Stimulated activated CD8-positive, alpha-beta memory T cell treated with anti-CD3 and anti-CD28 coated beads, Interleukin-7, amount 100 ng/mL, for 4 hours (primary cell): ENCODE data around the gene FSTL3.
A peak's percentile ranks its signal among the peaks of the same experiment; 100 is the strongest.
"Not testable (repeated sequence)": the region's sequence is repeated elsewhere in the genome, so short reads cannot be mapped to it uniquely, and the experiment has no call there.

Source experiments
- DNase-seq, 2 donors: peaks; one replicate each; pipeline ENCODE4 v3.0.0-alpha.2; 2020; ENCODE audit warnings: low read depth in 2 of 2

Gene FSTL3

DNA sequence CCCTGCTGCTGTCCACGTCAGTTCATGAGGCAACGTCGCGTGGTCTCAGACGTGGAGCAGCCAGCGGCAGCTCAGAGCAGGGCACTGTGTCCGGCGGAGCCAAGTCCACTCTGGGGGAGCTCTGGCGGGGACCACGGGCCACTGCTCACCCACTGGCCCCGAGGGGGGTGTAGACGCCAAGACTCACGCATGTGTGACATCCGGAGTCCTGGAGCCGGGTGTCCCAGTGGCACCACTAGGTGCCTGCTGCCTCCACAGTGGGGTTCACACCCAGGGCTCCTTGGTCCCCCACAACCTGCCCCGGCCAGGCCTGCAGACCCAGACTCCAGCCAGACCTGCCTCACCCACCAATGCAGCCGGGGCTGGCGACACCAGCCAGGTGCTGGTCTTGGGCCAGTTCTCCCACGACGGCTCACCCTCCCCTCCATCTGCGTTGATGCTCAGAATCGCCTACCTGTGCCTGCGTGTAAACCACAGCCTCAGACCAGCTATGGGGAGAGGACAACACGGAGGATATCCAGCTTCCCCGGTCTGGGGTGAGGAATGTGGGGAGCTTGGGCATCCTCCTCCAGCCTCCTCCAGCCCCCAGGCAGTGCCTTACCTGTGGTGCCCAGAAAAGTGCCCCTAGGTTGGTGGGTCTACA is 6.6 kb downstream of the FSTL3 start:
- no peak for DNase-seq

DNA sequence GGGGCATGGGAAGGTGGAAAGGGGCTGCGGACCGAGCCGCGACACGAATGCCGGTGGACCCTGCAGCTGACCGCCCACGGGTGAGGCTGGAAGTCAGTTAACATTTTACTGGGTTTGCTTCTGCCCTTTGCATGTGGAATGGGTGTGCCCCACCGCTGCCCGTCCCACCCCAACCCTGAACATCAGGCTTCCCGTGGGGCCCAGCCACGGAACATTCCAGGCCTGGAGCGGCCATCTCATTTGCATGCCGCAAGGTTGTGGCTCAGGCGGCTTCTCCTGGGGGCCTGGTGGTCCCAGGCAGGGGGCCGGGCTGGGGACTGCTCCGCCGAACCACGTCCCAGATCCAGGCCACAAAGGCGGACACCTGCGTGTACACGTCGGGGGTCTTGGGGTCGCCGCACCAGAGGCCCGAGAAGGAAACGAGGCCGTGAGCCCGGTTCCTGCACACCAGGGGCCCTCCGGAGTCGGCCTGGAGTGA is 9.3 kb downstream of the FSTL3 start:
- DNase-seq: no peak

DNA sequence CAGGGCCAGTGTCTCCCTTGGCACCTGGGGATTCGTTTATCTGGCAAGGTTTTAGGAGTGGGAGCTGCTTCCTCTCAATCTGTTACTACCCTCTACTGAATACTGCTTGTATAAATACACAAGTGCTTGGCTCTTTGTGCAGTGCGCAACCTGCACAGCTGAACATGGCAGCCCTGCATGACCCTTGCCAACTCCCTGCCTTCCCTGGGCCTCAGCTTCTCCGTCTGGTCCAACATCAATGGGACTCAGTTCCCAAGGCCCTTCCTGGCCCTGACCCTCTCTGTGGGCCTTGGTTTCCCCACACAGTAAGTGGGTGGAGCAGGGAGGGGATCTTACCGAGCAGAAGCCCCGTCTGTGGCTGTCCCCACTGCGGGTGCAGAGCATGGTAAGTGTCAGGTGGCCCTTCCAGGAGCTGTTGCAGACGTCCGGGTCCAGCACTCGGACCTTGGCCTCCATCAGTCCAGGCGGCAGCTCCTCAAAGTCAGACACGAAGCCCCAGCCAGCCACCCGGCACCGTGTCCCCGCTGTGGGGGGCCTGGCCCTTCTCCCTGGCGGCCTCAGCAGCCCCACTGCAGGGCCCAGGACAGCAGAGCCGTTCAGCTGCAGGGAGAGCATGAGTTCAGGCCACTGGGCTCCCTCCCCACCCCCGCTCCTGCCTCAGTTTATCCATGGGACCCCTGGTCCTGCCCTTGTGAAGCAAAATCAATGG is 10.6 kb downstream of the FSTL3 start:
- no peak for DNase-seq

DNA sequence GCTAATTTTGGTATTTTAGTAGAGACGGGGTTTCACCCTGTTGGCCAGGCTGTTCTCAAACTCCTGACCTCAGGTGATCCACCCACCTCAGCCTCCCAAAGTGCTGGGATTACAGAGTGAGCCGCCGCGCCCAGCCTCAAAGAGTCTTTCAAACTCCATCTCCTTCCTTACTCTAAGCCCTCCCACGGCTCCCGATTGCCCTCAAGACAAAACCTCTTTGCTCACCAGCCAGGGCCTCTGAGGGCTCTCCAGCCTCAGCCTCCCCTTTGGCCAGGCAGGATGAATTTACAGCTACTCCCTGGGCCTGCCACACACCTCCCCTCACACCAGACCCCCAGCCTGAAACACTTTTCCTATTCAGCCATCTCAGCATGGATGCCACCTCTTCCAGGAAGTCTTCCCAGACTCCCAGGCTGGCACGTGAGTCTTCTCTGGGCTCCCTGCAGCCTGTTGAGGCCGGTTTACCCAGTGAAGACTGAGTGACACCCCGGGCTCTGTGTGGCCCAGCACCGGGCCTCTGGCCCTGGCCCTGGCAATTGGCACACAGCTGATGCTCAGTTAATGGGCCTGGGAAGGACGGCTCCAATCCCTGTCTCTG is 11.5 kb downstream of the FSTL3 start:
- DNase-seq: no peak

DNA sequence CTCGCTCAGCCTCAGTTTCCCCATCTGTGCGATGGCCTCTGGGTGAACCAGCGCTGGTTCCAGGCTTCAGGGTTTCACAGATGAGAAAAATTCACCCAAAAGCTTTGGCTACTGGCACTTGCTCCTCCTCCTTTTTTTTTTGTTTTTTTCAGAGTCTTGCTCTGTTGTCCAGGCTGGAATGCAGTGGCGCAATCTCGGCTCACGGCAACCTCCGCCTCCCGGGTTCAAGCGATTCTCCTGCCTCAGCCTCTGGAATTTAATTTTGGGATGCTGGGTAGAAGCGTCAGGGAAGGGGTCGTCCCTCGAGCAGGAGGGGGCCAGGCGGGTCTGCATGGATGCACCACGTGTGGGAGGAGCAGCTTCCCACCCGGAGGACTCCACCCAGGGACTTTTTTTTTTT is 12.0 kb downstream of the FSTL3 start:
- DNase-seq: no peak

DNA sequence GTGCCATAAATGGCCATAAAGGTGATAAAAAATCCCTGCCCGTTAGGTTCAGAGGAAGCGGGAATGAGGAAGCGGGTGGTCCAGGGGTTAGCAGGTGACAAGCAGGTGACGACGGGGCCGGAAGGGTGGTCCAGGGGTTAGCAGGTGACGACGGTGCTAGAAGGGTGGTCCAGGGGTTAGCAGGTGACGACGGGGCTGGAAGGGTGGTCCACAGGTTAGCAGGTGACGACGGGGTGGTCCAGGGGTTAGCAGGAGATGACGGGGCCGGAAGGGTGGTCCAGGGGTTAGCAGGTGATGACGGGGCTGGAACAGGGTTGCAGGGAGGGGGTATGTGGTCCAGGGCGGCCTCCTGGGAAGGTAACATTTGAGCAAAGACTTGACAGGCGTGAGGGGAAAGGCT is 12.8 kb downstream of the FSTL3 start:
- no peak for DNase-seq

DNA sequence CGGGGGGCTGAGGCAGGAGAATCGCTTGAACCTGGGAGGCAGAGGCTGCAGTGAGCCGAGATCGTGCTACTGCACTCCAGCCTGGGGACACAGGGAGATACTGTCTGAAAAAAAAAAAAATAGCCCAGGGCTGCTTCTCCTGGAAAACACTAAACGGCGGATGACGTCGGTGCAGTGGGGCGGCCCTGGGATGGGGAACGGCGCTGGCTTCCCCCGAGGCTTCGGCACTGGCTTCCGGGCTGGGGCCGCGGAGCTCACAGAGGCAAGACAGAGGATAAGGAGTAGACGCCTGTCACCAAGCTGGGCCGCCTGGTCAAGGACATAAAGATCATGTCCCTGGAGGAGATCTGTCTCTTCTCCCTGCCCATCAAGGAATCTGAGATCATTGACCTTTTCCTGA is 14.0 kb downstream of the FSTL3 start:
- no peak for DNase-seq

DNA sequence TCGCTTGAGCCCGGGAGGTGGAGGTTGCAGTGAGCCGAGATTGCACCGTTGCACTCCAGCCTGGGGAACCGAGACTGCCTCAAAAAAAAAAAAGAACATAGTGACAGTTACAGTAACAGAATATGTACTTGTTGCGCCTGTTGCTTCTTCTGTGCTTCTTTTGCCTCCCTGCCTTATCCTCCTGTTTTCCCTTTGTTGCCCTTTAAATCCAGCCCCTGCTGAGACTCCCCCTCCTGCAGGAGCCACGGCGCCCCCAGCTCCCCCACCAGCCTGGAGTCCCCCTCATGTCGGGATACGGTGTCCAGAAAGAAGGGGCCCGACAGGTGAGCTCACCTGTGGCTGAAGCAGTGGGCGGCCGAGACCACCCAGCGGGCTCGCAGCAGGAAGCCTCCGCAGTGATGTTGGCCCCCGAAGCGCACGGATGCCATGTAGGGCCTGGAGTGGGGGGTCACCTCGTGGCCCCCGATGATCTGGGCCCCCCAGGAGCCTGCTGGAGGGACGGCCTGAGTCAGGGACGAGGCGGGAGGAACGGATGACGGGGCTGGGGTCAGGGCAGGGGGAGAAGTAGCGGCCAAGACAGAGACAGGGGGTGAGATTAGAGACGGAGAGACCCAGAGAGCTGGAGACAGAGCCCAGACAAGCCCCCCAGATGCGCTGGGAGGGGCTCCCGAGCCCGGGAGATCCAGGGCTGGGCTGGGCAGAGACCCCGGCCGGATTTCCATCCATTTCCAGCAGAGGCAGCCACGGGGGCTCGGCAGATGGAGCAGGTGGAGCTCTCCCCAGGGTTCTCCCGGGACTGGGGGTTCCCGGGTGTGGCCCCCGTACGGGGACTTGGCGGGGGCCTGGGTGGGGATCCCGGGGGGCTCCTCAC is 18.5 kb downstream of the FSTL3 start:
- no peak for DNase-seq

DNA sequence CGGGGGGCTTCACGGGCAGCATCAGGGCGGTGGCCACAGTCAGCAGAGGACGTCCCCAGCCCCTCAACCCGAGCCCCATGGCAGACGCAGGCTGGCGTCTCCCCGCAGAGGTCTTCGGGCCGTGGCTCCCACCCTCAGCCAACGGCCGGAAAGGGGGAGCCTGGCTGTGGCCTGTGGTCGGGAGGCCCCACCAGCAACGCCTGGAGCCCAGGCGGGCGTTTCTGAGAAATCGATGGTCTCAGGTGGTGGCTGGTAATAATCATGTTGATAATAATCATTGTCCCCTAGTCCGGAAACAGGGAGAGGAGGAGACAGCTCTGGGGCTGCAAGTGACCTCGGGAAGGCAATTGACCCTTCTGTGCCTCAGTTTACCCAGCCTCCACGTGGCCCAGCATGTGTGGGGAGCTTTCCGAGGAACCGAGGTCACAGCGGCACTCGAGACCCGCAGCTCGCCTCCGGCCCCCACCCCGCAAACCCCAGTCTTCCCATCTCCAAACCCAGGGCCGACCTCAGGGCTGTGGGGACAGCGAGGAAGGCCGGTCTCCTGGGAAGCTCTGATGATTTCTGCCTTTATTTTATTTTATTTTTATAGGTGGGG is 19.3 kb downstream of the FSTL3 start, which contains the start of gene PRSS57:
Gene PRSS57, minus strand, starts transcription at position 101 of the 598 bp plus-strand sequence. Its CDS starts 22 bp downstream, at position 79.
- no peak for DNase-seq

DNA sequence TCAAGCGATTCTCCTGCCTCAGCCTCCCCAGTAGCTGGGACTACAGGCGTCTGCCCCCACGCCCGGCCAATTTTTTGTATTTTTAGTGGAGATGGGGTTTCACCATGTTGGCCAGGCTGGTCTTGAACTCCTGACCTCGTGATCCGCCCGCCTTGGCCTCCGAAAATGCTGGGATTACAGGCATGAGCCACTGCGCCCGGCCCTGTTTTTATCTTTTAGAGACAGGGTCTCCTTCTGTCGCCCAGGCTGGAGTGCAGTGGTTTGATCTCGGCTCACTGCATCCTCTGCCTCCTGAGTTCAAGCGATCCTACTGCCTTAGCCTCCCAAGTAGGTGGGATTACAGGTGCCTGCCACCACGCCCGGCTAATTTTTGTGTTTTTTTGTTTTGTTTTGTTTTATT is 22.3 kb downstream of the FSTL3 start:
- DNase-seq: not testable (repeated sequence)

DNA sequence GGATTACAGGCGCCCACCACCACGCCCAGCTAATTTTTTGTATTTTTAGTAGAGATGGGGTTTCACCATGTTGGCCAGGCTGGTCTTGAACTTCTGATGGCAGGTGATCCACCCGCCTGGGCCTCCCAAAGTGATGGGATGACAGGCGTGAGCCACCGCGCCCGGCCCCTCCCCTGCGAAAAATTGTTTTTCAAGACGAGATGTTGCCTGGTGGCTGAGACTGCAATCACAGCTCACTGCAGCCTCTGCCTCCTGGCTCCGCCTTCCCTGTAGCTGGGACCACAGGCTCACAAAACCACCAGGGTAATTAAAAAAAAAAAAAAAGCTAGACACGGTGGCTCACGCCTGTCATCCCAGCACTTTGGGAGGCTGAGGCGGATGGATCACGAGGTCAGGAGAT is 23.7 kb downstream of the FSTL3 start:
- DNase-seq: not testable (repeated sequence)

DNA sequence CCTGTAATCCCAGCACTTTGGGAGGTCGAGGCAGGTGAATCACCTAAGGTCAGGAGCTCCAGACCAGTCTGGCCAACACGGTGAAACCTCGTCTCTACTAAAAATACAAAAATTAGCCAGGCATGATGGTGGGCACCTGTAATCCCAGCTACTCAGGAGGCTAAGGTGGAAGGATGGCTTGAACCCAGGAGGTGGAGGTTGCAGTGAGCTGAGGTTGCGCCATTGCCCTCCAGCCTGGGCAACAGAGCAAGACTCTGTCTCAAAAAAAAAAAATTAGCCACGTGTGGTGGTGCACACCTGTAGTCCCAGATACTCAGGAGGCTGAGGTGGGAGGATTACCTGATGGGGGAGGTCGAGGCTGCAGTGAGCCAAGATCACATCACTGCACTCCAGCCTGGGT is 26.7 kb downstream of the FSTL3 start:
- not testable (repeated sequence) for DNase-seq

DNA sequence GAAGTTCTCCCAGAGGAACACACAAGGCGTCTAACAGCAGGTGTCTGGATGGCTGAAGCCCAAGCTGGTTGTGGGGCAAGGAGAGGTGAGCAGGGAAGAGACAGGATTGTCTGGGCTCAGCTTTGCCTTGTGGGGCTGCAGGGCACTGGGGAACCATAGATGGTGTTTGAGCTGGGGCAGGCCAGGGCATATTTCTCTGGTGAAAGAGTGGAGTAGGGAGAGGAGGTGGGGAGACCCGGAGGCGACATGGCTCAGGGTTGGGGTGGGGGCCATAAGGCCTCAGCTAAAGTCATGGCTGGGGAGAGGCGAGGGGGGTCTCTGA is 27.1 kb downstream of the FSTL3 start:
- DNase-seq: no peak

DNA sequence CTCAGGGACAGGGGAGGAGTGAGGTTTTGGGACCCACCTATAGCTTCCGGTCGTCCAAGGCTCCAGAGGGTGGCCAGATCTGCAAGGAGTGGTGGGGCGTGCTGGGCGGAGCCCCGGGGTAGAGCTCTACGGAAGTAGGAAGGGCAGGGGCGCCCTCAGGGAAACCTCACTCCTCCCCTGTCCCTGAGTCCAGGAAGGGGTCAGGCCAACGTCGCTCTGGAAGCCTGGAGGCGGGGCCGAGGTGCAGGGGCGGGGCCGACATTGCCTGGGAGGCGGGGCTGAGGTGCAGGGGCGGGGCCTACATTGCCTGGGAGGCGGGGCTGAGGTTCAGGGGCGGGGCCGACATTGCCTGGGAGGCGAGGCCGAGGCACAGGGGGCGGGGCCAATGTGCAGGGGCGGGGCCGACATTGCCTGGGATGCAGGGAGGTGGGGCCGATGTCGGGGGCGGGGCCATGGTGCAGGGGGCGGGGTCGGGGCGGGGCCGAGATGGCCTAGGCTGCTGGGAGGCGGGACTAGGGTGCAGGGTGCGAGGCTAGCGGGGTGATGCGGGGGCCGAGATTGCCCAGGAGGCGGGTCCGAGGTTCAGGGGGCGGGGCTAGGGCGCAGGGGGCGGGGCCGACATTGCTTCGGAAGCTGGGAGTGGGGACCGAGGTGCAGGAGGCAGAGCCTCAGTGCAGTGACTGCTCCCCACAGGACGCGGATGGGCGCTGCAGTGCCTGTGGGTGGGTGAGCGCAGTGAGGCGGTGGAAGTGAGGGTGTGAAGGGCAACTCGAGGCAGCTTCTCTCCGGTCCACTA is 27.7 kb downstream of the FSTL3 start:
- peak; percentile 38 to 45 for DNase-seq

DNA sequence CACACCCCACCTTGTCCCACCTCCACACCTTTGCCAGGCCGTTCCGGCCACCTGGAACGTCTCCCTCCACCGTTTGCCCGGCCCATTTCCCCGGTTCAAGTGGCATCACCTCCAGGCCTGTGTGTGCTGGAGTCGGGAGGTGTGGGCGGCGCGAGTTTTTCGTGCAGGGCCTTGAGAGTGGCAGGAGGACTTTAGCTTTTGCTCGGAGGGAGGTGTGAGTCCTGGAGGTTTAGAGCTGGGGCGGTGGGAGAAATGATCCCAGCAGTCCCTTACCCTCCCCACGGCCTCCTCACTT is 28.2 kb downstream of the FSTL3 start:
- no peak for DNase-seq

DNA sequence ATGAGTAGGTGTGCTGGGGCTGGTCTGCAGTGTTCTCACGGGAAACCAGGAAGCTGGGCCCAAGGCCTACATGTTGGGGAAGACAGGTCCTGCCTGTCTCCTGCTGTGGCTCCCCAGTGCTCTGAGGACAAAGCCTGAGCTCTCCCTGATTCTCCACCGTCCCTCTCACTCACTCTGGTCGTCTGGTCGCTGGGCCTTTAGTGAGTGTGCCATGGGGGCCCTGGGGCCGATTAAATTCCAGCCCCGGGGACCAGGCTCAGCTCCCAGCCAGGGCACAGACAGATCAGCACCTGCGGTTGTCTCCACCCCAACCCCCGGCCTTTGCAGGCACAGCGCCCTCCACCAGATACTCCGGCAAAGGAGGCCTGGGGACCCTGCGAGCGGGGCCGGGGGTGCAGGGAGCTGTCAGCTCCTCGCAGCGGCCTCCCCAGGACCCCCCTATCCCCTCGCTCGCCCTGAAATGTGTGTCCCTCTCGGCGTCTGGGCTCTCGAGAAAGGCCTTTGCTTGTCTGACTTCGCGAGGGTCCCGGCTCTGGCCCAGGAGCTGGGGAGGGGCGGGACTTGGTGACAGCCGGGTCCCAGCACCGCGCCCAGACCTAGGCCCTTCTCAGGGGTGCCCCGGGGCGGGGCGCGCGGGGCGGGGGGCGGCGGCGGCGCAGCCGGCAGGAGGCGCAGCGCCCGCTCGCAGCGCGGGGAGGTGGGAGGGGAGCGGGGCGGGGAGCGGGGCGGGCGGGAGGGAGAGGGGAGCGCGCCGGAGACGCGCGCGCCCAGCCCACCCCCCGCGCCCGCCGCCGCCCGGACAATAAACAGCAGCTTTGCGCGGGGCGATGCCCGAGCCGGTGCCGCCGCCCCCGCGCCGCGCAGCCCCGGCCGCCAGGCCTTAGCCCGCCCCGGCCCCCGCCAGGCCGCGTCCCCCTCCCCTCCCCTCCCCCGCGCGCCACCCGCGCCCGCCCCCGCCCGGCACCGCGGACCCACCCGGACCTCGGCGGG is 32.3 kb downstream of the FSTL3 start, which contains the start of gene PALM:
Gene PALM, plus strand, starts transcription at position 782 of the 990 bp plus-strand sequence. CDS start 212 bp downstream, outside the sequence.
- DNase-seq: no peak

DNA sequence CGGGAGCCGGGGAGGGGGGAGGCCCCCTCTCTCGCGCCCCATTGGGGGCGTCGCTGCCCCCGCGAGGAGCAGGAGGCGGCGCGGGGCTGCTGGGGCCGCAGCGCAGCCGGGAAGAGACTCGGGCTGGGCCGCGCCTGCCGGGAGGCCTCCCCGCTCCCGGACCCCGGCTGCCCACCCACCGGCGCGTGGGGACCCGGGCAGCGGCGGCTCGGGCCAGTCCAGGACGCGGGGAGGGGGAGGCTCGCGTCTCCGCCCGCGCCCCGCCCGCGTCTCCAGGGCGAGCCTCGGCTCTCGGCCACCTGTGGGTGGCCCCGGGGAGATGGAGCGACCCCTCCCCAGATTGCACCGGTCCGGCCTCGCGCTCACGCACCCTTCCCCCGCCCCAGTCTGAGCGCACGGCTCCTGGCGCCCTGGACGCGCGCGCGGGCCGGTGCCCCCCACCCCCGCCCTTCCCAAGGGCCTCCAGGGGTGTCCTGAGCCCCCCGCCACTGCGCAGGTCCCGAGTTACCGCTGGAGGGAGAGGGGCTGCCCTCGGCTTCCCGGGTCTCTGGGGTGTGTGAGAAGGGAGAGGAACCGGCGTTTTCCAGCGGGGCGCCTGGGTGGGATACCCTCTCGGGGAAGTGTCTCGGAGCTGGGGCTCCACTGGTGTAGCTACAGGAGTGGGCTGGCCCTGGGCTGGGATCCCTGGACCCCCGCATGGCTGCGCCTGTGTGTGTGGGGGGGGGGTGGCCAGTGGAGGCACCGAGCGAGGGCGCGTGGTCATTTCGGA is 33.2 kb downstream of the FSTL3 start:
- no peak for DNase-seq

DNA sequence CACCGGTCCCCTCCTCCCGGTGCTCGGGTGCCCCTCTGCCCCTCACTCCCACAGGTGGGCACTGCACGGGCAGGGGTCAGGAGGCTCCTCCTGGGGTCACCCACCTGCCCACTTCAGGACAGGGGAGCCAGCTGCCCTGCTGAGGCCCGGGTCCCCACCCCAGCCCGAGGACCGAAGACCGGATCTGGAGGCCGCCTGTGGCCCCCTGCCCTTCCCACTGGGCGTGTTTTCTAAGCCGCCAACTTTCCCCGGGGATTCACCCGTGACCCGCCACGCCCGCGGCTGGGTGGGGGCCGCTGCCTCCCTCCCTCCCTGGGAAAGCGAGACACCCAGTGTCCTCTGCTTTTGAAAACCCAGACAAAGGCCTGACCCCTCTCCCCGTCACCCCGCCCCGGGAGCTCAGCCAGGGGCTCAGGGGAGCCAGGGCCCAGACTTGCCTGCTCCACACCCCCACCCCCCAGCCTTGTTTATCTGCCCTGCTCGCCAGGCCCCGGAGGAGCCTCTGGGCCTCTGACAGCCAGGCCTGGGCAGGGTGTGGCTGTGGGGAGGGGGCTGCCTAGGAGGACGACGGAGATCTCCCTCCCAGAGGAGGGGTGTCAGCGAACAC is 33.9 kb downstream of the FSTL3 start:
- DNase-seq: no peak

DNA sequence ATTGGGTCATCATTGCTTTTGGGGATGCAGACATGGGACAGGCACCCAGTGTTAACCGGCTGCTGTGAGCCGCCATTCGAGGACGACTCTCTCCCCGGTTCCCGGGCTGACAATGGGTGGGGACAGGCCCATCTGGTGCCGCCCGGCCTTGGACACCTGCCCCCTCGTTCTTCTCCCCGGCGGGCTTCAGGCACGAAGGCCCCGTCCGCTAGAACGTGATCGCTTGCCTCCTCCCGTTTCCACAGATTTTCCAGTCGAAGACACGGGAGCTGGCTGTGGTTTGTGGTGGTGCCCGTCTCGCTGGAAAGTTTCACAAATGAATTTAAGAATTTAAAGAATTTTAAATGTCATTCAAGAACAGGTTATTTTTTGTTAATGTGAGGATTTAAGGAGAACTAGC is 34.6 kb downstream of the FSTL3 start:
- DNase-seq: no peak
